ENCODE data around the gene TMEM260. TPM values are rescaled to one million over a fixed set of nuclear protein-coding genes. Genes with fewer than 3 reads are reported as not detected.
A peak's percentile ranks its signal among the peaks of the same experiment; 100 is the strongest.
"Not testable (repeated sequence)": the region's sequence is repeated elsewhere in the genome, so short reads cannot be mapped to it uniquely, and the experiment has no call there.

Gene TMEM260
- total RNA-seq, 1 experiment from 2014 or later, result 8.9 TPM

DNA sequence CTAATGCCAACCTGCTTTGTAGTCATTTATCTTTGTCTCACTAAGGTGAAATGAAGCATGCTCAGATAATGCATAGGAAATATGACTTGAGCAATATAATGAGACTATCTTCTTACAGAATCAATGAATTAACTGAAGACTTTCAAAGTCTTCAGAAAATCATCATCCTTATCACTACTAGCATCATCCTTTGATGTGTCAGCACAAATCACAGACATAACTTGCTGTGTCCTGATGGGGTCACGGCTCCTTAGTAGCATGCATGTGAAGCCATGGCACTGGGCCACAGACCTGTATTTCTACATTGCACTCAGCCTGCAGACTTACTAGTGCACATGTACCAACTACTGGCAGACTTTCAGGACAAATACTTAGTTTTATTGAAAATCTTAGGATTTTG, 18.9 kb downstream of the TMEM260 start:
- DNase-seq (ENCODE audit: low read depth), result no peak

GRCh38 chr14:56603648-56604047, 24.1 kb downstream of the TMEM260 start:
- DNase-seq (ENCODE audit: low read depth), result no peak

- DNase-seq (ENCODE audit: low read depth), result no peak
These were observed 29.1 kb downstream of the TMEM260 start for GRCh38 chr14:56608689-56609088.

GRCh38 chr14:56611663-56612062, 32.1 kb downstream of the TMEM260 start:
- DNase-seq (ENCODE audit: low read depth), result not testable (repeated sequence)

- DNase-seq (ENCODE audit: low read depth), result no peak
These were observed 37.5 kb downstream of the TMEM260 start for GRCh38 chr14:56617084-56617483.

DNA sequence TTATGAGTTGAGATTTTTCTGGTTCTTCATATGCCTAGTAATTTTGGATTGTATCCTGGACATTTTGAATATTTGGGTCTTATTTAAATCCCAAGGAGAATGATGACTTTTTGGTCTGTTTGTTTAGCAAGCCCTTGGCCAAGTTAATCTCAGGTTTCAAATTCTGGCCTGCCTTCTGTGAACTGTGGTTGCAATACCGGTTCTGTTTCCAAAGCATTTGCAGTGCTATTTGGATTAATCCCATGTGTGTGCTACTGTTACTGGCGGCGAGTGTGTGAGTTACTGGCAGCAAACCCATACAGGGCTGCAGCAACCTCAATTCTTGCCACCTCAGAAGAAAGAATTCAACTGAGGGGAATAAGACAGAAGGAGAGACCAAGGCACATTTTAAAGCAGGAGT, 51.1 kb downstream of the TMEM260 start:
- no peak for DNase-seq (ENCODE audit: low read depth)

- no peak for DNase-seq (ENCODE audit: low read depth)
These were observed 52.6 kb downstream of the TMEM260 start for GRCh38 chr14:56632195-56632594.

GRCh38 chr14:56633544-56633943, 53.9 kb downstream of the TMEM260 start:
- DNase-seq (ENCODE audit: low read depth), result no peak

DNA sequence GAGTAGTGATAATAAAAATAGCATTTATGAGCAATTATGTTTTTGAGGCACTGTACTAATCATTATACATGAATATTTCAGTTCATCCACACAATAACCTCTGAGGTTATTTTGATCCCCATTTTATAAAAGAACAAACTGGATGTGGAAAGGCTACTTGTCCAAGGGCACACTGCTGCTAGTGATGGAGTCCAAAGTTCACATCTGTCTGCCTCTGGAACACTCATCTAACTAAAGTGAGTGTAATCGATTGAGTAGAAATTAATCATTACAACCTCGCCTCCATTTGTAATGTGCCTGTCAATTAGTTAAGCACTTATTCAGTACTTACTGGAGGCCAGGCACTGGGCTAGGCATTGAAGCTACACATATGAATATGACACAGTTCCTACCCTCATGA, 55.4 kb downstream of the TMEM260 start:
- no peak for DNase-seq (ENCODE audit: low read depth)

DNA sequence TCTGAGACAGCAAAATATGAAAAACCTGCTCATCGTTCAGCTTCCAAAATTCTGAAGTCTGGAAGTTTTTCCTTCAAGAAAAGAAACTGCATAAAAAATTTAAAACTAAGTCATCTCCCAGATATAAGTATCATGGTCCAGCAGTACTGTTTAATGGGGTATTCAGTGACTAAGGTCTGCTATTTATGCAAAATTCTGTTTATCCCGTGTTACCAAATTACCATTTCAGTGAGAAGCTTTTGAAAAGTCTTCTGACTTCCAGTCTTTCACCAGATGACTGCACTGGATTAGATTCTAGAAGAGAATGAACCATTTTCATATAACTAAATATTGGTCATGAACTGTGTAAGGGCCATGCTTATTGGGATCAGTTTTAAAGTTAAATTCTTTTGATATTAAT, 67.9 kb downstream of the TMEM260 start:
- DNase-seq (ENCODE audit: low read depth), result no peak

- no peak for DNase-seq (ENCODE audit: low read depth)
These were observed 69.1 kb downstream of the TMEM260 start for GRCh38 chr14:56648508-56649301.

- DNase-seq (ENCODE audit: low read depth), result no peak
These were observed 69.8 kb downstream of the TMEM260 start for GRCh38 chr14:56649382-56649781.

DNA sequence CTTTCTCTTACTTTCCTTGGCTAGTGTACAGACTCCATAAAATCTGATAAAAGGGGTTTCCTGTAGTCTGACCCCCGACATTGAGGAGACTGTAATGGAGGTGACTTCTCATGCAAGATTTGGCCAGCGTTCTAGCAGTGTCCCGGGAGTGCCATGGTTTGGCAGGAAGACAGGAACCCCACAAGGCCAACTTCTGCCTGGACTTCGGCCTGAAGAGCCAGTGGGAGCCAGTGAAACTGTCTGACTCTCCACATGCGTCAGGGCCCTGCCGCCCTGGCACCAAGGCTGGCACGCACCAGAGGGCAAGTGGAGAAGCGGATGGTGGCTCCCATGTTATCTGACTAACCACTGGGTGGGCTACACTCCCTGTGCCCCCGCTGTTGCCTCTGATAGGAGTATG, 70.5 kb downstream of the TMEM260 start:
- no peak for DNase-seq (ENCODE audit: low read depth)

GRCh38 chr14:56650979-56651378, 71.4 kb downstream of the TMEM260 start:
- DNase-seq (ENCODE audit: low read depth), result no peak

DNA sequence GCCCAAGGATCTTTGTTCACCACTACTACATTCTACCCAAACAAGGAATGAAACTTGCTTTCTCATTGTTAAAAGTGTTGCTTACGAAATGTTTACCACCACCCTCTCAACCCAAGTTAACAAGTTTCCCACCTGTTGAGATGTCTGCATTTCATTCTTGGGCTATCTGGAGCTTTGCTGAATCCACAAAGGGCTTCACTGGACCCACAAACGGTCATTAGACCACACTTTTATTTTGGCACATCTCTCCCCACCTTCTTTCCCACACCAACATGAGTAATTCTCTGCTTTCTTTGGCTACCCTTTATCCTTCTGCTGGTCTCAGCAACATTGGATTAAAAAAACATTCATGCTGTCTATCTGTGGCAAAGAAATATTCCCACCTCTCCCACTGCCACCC, 78.0 kb downstream of the TMEM260 start:
- no peak for DNase-seq (ENCODE audit: low read depth)

DNA sequence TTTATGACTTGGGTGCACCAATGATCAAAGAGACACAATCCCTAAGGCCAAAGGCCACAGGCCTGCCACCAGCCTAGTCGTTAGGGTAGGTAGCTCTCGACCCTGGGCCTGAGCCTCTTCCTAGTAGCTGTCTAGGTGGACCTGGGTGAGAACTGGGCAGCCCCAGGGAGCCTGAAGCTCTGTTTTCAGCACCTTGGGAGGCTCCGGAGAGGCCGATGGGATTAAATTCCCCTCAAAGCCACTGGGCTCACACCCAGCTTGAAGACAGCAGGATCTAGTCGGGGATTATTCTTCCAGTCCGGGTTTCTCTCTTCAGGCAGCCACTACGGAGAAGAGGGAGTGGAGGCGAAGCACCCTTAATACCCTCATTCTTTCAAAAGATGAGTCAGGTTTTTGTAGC, 79.8 kb downstream of the TMEM260 start:
- no peak for DNase-seq (ENCODE audit: low read depth)

DNA sequence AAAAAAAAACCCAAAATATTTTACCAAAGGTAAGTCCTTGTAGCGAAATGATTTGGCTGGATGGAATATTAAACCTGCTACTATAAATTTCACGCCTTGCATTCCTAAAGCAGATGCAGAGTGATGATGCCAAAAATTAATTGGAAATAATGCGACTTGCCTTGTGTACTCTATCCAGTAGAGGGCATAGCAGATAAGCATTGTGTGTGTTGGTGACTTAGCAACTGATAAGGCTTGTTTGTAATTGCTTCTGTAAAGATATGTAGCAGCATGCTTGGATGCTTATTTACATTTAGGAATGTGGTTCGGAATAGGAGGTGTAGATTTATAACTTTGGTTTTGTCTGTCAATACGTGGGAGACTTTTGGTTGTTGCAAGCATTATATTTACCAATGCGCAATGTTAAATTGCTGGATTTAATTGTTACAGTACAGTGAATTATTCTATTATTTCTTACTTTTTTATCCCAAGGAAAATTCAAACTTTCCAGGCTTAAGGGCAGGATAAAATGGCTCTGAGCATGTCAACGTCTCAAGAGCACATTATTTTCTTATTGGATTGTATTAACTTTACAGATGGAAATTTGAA, 80.5 kb downstream of the TMEM260 start:
- DNase-seq (ENCODE audit: low read depth), result peak; percentile 24

GRCh38 chr14:56660677-56661389, 81.2 kb downstream of the TMEM260 start:
- no peak for DNase-seq (ENCODE audit: low read depth)

DNA sequence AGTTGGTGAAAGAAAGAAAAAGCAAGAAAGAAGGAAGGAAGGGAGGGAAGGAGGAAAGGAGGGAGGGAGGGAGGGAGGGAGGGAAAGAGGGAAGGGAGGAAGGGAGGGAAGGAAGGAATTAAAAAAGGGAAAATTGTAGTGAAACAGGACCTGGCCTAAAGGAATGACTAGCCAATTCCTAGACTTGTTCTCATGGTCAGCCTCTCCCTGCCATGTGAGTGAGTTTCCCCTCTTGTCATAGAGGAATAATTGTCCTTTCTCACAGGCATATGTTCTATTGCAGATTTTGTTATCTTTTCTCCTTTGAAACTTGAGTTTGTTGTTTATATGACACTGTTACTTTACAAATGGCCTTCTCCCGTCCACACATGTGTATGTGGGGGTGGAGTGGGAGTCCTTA, 81.9 kb downstream of the TMEM260 start:
- DNase-seq (ENCODE audit: low read depth), result no peak

DNA sequence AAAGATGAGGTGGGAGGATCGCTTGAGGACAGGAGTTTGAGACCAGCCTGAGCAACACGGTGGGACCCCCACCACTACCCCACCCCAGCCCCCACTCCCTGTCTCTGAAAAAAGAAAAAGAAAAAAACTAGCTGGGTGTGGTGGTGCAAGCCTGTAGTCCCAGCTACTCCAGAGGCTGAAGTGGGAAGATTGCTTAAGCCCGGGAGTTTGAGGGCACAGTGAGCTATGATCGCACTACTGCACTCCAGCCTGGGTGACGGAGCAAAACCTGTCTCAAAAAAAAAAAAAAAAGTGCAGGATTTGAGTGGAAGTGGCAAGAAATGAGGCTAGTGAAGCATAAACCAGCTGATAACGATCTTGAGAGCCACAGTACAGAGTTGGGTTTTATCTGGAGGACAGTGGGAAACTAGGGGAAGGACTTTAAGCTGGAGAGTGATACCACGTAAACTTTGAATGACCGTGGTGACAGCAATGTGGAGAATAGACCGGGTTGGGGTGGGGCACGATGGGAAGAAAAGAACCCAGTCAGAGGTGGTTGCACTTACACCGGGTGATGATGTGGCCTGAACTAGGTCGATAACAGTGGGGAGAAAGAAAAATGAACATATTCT, 85.3 kb downstream of the TMEM260 start:
- no peak for DNase-seq (ENCODE audit: low read depth)

DNA sequence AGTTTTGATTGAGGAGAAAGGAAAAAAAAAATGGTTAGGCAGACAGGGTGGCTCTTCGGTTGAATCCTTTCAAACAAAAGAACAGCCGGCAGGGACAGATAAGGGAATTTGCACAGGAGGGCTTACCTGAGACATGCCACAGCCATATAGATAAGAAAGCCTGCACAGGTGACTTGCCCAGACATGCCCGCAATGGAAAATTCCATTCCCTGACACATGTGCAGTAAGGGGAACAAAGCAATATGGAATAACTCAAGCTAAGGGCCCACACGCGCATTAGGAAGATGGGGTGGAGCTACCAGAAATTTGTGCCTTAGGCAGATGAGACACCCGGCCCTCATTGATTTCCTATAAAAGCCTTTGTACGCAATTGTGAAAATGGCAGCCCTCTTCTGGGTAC, 86.7 kb downstream of the TMEM260 start:
- no peak for DNase-seq (ENCODE audit: low read depth)

GRCh38 chr14:56666716-56667115, 87.1 kb downstream of the TMEM260 start:
- DNase-seq (ENCODE audit: low read depth), result peak; percentile 77
